GM13977 (cell line): Measurements from ENCODE around the gene MON2.

ENCODE experiments used
- DNase-seq: peaks from one replicate; pipeline ENCODE4 v3.0.0; 2012; ENCODE audit warnings: low spot score
- in situ Hi-C: fragments of 300-500 bp; cut with MboI; formaldehyde crosslinking; loops from one replicate; pipeline ENCODE4 v1.12.0; 2022; ENCODE audit warnings: low sequenced_read_pairs, low pct_unique_long_range_greater_than_20kb, mixed read lengths, inconsistent platforms; ENCODE audit not compliant: unreplicated experiment
- TF ChIP-seq, protein P1 (sequence below): IDR thresholded peaks from 2 replicates; pipeline ENCODE4 v1.5.1; 2012; ENCODE audit warnings: mild to moderate bottlenecking, control low read depth; ENCODE audit not compliant: insufficient read depth; ENCODE audit errors: extremely low read depth, missing control alignments

The MON2 gene

DNA sequence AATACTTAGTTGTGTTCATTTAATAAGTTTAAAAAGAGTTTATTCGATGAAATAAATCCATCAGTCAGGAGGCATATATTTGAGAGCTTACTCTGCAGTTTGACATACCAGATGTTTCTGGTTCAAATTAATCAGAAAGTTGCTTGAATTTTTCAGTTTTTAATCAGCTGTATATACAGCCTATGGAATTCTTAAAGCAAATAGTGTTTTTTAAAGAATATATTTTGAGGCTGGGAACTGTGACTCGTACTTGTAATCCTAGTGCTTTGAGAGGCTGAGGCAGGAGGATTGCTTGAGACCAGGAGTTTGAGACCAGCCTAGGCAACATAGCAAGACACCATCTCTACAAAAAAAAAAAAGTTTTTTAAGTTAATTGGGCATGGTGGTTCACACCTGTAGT, 112.1 kb downstream of the MON2 start:
- in situ Hi-C loops, result no loop called here
- TF ChIP-seq, protein P1, sequence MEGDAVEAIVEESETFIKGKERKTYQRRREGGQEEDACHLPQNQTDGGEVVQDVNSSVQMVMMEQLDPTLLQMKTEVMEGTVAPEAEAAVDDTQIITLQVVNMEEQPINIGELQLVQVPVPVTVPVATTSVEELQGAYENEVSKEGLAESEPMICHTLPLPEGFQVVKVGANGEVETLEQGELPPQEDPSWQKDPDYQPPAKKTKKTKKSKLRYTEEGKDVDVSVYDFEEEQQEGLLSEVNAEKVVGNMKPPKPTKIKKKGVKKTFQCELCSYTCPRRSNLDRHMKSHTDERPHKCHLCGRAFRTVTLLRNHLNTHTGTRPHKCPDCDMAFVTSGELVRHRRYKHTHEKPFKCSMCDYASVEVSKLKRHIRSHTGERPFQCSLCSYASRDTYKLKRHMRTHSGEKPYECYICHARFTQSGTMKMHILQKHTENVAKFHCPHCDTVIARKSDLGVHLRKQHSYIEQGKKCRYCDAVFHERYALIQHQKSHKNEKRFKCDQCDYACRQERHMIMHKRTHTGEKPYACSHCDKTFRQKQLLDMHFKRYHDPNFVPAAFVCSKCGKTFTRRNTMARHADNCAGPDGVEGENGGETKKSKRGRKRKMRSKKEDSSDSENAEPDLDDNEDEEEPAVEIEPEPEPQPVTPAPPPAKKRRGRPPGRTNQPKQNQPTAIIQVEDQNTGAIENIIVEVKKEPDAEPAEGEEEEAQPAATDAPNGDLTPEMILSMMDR, result no peak
- no peak for DNase-seq

DNA sequence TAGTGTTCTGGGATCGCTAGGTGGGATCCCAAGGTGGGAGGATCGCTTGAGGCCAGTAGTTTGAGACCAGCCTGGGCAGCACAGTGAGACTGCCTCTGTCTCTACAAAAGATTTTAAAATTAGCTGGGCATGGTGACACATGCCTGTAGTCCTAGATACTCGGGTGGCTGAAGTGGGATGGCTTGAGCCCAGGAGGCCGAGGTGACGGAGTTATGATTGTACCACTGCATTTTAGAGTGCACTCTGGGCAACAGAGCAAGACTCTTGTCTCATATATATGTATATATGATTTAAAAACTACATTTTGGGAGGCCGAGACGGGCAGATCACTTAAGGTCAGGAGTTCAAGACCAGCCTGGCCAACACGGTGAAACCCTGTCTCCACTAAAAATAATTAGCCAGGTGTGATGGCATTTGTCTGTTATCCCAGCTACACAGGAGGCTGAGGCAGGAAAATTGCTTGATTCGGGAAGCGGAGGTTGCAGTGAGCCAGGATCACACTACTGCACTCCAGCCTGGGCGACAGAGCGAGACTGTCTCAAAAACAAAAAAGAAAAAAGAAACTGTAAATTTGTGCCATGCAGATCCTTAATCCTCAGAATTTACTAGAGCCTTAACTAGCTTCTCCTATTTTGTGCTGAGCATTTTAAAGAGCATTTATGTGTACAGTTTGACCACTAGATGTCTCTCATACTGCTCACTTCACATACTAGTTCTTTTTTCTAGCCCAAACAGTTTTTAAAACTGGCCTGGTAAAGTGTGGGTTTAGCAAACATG, 114.8 kb downstream of the MON2 start:
- TF ChIP-seq, protein P1, result peak; percentile 58
- in situ Hi-C loops, result no loop called here
- peak; percentile 38 for DNase-seq

DNA sequence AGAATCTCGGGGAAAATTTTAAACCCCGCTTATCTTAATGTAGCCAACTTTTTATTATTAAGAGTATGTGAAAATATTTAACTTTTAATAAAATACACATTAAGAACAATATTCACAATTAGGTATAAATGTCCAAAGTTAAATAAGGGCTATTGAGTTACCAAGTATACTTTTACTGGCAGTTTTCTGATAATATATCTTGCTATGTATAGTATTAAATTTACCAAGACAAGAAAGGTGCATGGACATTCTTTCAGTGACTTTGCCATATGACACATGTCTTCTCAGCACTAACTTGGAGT, 115.4 kb downstream of the MON2 start:
- TF ChIP-seq, protein P1, result no peak
- in situ Hi-C loops, result no loop called here
- no peak for DNase-seq

DNA sequence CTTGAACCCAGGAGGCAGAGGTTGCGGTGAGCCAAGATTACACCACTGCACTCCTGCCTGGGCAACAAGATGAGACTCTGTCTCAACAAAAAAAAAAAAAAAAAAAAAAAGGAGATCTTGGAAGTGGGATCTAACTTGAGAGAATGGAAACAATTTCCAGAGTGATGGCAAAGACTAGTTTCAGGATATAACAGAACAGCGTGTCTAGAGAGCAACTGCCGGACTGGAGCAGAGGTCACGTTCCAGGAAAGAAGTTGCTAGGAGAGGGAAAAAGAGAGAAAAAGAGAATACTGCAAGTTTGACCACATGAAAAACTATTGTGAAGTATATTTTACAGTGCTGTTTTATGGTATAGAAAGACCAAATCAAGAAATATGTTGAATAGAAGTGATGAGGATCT, 118.0 kb downstream of the MON2 start:
- TF ChIP-seq, protein P1, result no peak

DNA sequence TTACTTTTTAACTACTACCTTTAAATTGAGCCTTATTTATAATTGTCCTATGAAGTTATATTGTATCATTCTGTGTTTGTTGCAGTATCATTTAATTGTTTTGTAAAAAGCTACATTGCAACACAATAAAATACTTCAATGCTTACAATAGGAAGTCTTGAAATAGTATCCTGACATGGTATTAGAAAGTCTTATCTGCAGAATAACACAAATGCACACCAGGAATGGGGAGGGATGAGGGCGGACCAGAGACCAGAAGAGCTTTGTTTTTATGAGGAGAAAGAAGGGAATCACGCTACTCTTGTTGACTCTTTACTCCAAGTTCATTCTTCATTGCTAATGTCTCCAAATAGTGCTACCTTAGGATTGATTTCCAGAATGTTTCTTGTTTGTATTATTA, 120.2 kb downstream of the MON2 start:
- DNase-seq, result no peak
- in situ Hi-C loops, result loop anchor here (5.0 kb wide), 1 partner anchor 205 kb away; no protein-coding TSS in a partner anchor
- TF ChIP-seq, protein P1, result no peak

More for the DNA sequence above, 118.0 kb downstream of the MON2 start:
- DNase-seq, result no peak
- in situ Hi-C loops, result loop anchor here (5.0 kb wide), 1 partner anchor 208 kb away; no protein-coding TSS in a partner anchor

DNA sequence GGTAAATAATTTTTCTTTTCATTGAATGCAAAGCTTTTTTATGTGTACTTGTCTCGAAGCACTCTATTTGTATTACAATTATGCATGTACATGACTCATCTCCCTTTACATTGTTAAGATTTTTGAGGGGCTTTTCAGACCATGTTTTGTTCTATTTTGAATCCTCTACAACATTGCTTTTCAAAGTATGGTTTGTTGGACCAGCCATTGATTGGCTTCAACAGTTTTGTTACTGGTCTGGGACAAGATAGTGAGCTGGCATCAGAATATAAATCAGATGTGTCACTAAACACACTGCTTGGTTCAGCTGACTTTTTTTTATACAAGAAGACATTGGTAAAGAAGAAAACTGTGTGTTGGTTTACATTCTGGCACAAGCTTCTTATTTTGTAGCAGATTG, 122.3 kb downstream of the MON2 start:
- TF ChIP-seq, protein P1, result no peak
- in situ Hi-C loops, result loop anchor here (5.0 kb wide), 1 partner anchor 203 kb away; no protein-coding TSS in a partner anchor
- DNase-seq, result no peak
